IMR-90 (cell line): ENCODE results near the gene C17orf67. TPM values are rescaled to one million over a fixed set of nuclear protein-coding genes. Genes with fewer than 3 reads are reported as not detected.

ENCODE experiments used
- ATAC-seq: fragments of 200-7000 bp; cut with Tn5 transposase; 2 replicates; pipeline ENCODE4 v1.9.1; 2020; ENCODE audit warnings: low read depth, mild to moderate bottlenecking, moderate library complexity
- BruUV-seq: library from RNA; stranded (reverse); fragments of 400-500 nt; replicated peaks from 2 replicates; lab custom pipeline; 2021; lab: Mats Ljungman, UMichigan
- CTCF ChIA-PET: fragments of 300-600 bp; formaldehyde crosslinking; extraction: SDS; loops from one replicate; lab custom pipeline; 2021; ENCODE audit warnings: antibody characterized with exemption; lab: Yijun Ruan, JAX
- POLR2A ChIA-PET: fragments of 300-600 bp; sonication (Branson Sonifier 250); formaldehyde crosslinking; loops from one replicate; lab custom pipeline; 2022; ENCODE audit warnings: antibody characterized with exemption; ENCODE audit not compliant: unreplicated experiment; lab: Charles Lee
- DNase-seq: peaks from one replicate; pipeline ENCODE4 v3.0.0; 2013
- H2AFZ ChIP-seq: replicated peaks from 2 replicates; pipeline ENCODE3; 2013; ENCODE audit warnings: low read length, mild to moderate bottlenecking; ENCODE audit not compliant: poor library complexity
- H2AK5ac ChIP-seq: 2 replicates; pipeline ENCODE4 v1.6.1; 2013; ENCODE audit warnings: low read depth, low read length, inconsistent platforms
- H2AK9ac ChIP-seq: replicated peaks from 2 replicates; pipeline ENCODE3; 2013; ENCODE audit warnings: mild to moderate bottlenecking, low read depth, low read length, moderate library complexity; ENCODE audit not compliant: poor library complexity
- H2BK120ac ChIP-seq: 2 replicates; pipeline ENCODE4 v1.6.1; 2013; ENCODE audit warnings: low read depth, low read length, inconsistent platforms
- H2BK15ac ChIP-seq: 3 replicates; pipeline ENCODE4 v1.6.1; 2013; ENCODE audit warnings: low read depth, low read length, inconsistent platforms
- H2BK20ac ChIP-seq: 2 replicates; pipeline ENCODE4 v1.6.1; 2013; ENCODE audit warnings: low read depth, mild to moderate bottlenecking, inconsistent platforms, low read length, moderate library complexity
- H2BK5ac ChIP-seq: 2 replicates; pipeline ENCODE4 v1.6.1; 2013; ENCODE audit warnings: mild to moderate bottlenecking, low read depth, low read length, inconsistent platforms; ENCODE audit not compliant: poor library complexity, severe bottlenecking
- H3K14ac ChIP-seq: replicated peaks from 2 replicates; pipeline ENCODE4 v1.6.1; 2013; ENCODE audit warnings: low read depth, low read length, inconsistent platforms
- H3K18ac ChIP-seq: 2 replicates; pipeline ENCODE4 v1.6.1; 2013; ENCODE audit warnings: low read depth, low read length, control low read depth
- H3K23ac ChIP-seq: 2 replicates; pipeline ENCODE4 v1.6.1; 2013; ENCODE audit warnings: low read depth, low read length, inconsistent platforms
- H3K27ac ChIP-seq: 2 replicates; pipeline ENCODE4 v1.5.1; 2013; ENCODE audit warnings: mild to moderate bottlenecking, control low read depth, low read length; ENCODE audit not compliant: insufficient read depth
- H3K27me3 ChIP-seq: 2 replicates; pipeline ENCODE4 v1.6.1; 2013; ENCODE audit warnings: low read length; ENCODE audit not compliant: control insufficient read depth, insufficient read depth
- H3K36me3 ChIP-seq: 2 replicates; pipeline ENCODE4 v1.6.1; 2013; ENCODE audit warnings: low read length, mixed read lengths; ENCODE audit not compliant: control insufficient read depth, insufficient read depth
- H3K4ac ChIP-seq: 2 replicates; pipeline ENCODE4 v1.6.1; 2013; ENCODE audit warnings: low read depth, low read length, inconsistent platforms
- H3K4me1 ChIP-seq: 2 replicates; pipeline ENCODE4 v1.6.1; 2013; ENCODE audit warnings: low read length, mixed read lengths; ENCODE audit not compliant: control insufficient read depth, insufficient read depth
- H3K4me2 ChIP-seq: 2 replicates; pipeline ENCODE4 v1.6.1; 2013; ENCODE audit warnings: low read depth, mild to moderate bottlenecking, control low read depth, low read length, moderate library complexity
- H3K4me3 ChIP-seq: 2 replicates; pipeline ENCODE4 v1.5.1; 2013; ENCODE audit warnings: low read depth, mild to moderate bottlenecking, control low read depth, low read length, moderate library complexity; ENCODE audit not compliant: insufficient read depth
- H3K56ac ChIP-seq: 2 replicates; pipeline ENCODE4 v1.6.1; 2013; ENCODE audit warnings: low read length, inconsistent platforms; ENCODE audit not compliant: insufficient read depth; ENCODE audit errors: extremely low read depth
- H3K79me1 ChIP-seq, 2 experiments: 2 replicates each; pipeline ENCODE4 v1.6.1; 2013; ENCODE audit warnings: low read length in 2 of 2, inconsistent platforms in 1 of 2, low read depth in 1 of 2
- H3K9ac ChIP-seq: 2 replicates; pipeline ENCODE4 v1.6.1; 2013; ENCODE audit warnings: low read depth, low read length, control low read depth
- H3K9me1 ChIP-seq: 2 replicates; pipeline ENCODE4 v1.6.1; 2013; ENCODE audit warnings: low read length, inconsistent platforms; ENCODE audit not compliant: insufficient read depth
- H3K9me3 ChIP-seq: 2 replicates; pipeline ENCODE4 v1.6.1; 2013; ENCODE audit warnings: low read length; ENCODE audit not compliant: control insufficient read depth, insufficient read depth
- H4K20me1 ChIP-seq: 2 replicates; pipeline ENCODE4 v1.6.1; 2013; ENCODE audit warnings: low read length, inconsistent platforms; ENCODE audit not compliant: insufficient read depth
- H4K5ac ChIP-seq: 2 replicates; pipeline ENCODE4 v1.6.1; 2013; ENCODE audit warnings: mild to moderate bottlenecking, low read depth, low read length, control low read depth
- H4K8ac ChIP-seq, 2 experiments: 2 replicates each; pipeline ENCODE4 v1.6.1; 2013; ENCODE audit warnings: low read depth in 2 of 2, low read length in 2 of 2, control low read depth in 1 of 2, inconsistent platforms in 1 of 2
- H4K91ac ChIP-seq: 2 replicates; pipeline ENCODE4 v1.6.1; 2013; ENCODE audit warnings: low read depth, low read length, inconsistent platforms; ENCODE audit not compliant: insufficient read depth
- BHLHE40 ChIP-seq: fragments of 150-350 bp; IDR thresholded peaks from 2 replicates; pipeline ENCODE4 v1.6.1; 2016; ENCODE audit warnings: mild to moderate bottlenecking, low read depth, low read length
- CEBPB ChIP-seq: IDR thresholded peaks from 2 replicates; pipeline ENCODE4 v1.6.1; 2012; ENCODE audit warnings: low read depth, low read length, improper control_type of control experiment
- CHD1 ChIP-seq: IDR thresholded peaks from 2 replicates; pipeline ENCODE4 v1.6.1; 2012; ENCODE audit warnings: low read depth, low read length, improper control_type of control experiment
- FOS ChIP-seq: fragments of 150-350 bp; IDR thresholded peaks from 2 replicates; pipeline ENCODE4 v1.6.1; 2016; ENCODE audit warnings: low read depth, low read length
- MAFK ChIP-seq: IDR thresholded peaks from 2 replicates; pipeline ENCODE4 v1.6.1; 2012; ENCODE audit warnings: low read depth, low read length, improper control_type of control experiment
- MAZ ChIP-seq: IDR thresholded peaks from 2 replicates; pipeline ENCODE4 v1.6.1; 2012; ENCODE audit warnings: low read depth, mild to moderate bottlenecking, low read length, improper control_type of control experiment, moderate library complexity, borderline replicate concordance
- MXI1 ChIP-seq: IDR thresholded peaks from 2 replicates; pipeline ENCODE4 v1.6.1; 2012; ENCODE audit warnings: low read depth, mild to moderate bottlenecking, low read length, moderate library complexity, borderline replicate concordance
- NFE2L2 ChIP-seq: fragments of 150-350 bp; IDR thresholded peaks from 2 replicates; pipeline ENCODE4 v1.6.1; 2016; ENCODE audit warnings: low read depth, mild to moderate bottlenecking, low read length
- POLR2A ChIP-seq: IDR thresholded peaks from 2 replicates; pipeline ENCODE4 v1.6.1; 2012; ENCODE audit warnings: mild to moderate bottlenecking, low read depth, low read length
- RAD21 ChIP-seq: IDR thresholded peaks from 2 replicates; pipeline ENCODE4 v1.6.1; 2012; ENCODE audit warnings: low read length, improper control_type of control experiment
- RCOR1 ChIP-seq: IDR thresholded peaks from 2 replicates; pipeline ENCODE4 v1.6.1; 2012; ENCODE audit warnings: mild to moderate bottlenecking, low read length, improper control_type of control experiment; ENCODE audit not compliant: insufficient replicate concordance
- RFX5 ChIP-seq: IDR thresholded peaks from 2 replicates; pipeline ENCODE4 v1.8.0; 2012; ENCODE audit warnings: low read depth, mild to moderate bottlenecking, low read length, moderate library complexity
- SMC3 ChIP-seq: fragments of 150-350 bp; IDR thresholded peaks from 2 replicates; pipeline ENCODE4 v1.6.1; 2016; ENCODE audit warnings: low read depth, mild to moderate bottlenecking, antibody characterized with exemption, low read length, moderate library complexity
- WGBS, 2 experiments: methylation state at CpG; one replicate each; pipeline versions ENCODE4 v1.1.5 to v1.1.7; 2013; ENCODE audit warnings: missing lambda C conversion rate in 2 of 2; ENCODE audit not compliant: insufficient read length in 1 of 2; ENCODE audit errors: extremely low coverage in 2 of 2; 5-methylcytosine and 5-hydroxymethylcytosine counted together
- dilution Hi-C: fragments of 300-500 bp; cut with HindIII; formaldehyde crosslinking; loops from one replicate; pipeline ENCODE4 v1.14.3; 2018; ENCODE audit warnings: low sequenced_read_pairs; ENCODE audit not compliant: unreplicated experiment
- in situ Hi-C: fragments of 300-500 bp; cut with MboI; formaldehyde crosslinking; loops from 3 replicates; pipeline ENCODE4 v1.14.3; 2019; ENCODE audit warnings: low sequenced_read_pairs, inconsistent platforms, mixed read lengths
- intact Hi-C: fragments of 100-400 bp; cut with micrococcal nuclease; formaldehyde crosslinking; loops from 2 replicates; pipeline ENCODE4 v1.10.0; 2022
- polyA plus RNA-seq, 3 experiments: library from polyadenylated mRNA; depleted of rRNA; stranded (reverse); fragments of >200 nt; gene quantifications; 2 replicates each; pipeline ENCODE4 v1.2.3, GENCODE V29; 2012; ENCODE audit warnings: low replicate concordance in 1 of 3
- total RNA-seq: library from RNA; depleted of rRNA; stranded (reverse); fragments of >200 nt; gene quantifications from 2 replicates; pipeline ENCODE4 v1.2.3, GENCODE V29; 2012
- TF ChIP-seq, protein P1 (sequence below): conservative IDR thresholded peaks from 2 replicates; pipeline ENCODE4 v1.5.1; 2012; ENCODE audit warnings: mild to moderate bottlenecking, low read depth, low read length, improper control_type of control experiment
- TF ChIP-seq, protein P2 (sequence below): fragments of 150-350 bp; IDR thresholded peaks from 2 replicates; pipeline ENCODE4 v1.6.1; 2016; ENCODE audit warnings: low read depth, mild to moderate bottlenecking, low read length, moderate library complexity, borderline replicate concordance
- TF ChIP-seq, protein P3 (sequence below): fragments of 150-350 bp; IDR thresholded peaks from 2 replicates; pipeline ENCODE4 v1.6.1; 2017; ENCODE audit warnings: mild to moderate bottlenecking, antibody characterized with exemption, low read length, low read depth

Gene C17orf67
- total and polyA plus RNA-seq, 2 of the 4 experiments (the other 2 are of a cell fraction): 0.18 to 1.1 TPM

DNA sequence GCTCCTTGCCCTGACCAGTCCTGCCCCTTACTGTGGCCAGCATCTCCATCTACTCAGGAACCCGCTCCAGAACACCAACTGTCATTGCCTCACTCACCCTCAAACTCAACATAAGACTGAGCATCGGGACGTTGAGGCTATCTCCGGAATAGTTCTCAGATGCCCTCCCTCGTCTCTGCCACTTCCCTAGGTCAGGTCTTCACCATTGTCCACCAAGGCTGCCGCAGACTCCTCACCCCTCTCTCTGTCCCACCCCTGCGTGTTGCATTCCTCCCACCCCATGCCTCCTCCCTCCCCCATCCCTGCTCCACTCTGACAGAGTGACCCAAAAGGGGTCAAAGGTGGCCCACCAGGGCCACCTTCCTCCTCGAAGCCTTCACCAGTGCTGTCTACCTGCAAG, 37.2 kb downstream of the C17orf67 start:
- WGBS, 2 experiments: 89% methylated on average over 4 of the region's 8 CpGs; no CpG with 5 or more reads in 1 of the 2 experiments
- no peak overlapping the region for H3K4me3 ChIP-seq
- H3K4me2 ChIP-seq: no peak overlapping the region
- H3K4me1 ChIP-seq: no peaks in the 10 kb centered on the region; the same call in 1 of the 2 replicates
- ChIA-PET CTCF (no interaction called here), POLR2A (no interaction called here)
- H2AFZ ChIP-seq: no peak overlapping the region
- H2BK5ac ChIP-seq: no peak overlapping the region
- TF ChIP-seq CHD1: no peak
- no peak for TF ChIP-seq RAD21
- TF ChIP-seq MXI1: no peak
- no peak for TF ChIP-seq POLR2A
- TF ChIP-seq, protein P1, sequence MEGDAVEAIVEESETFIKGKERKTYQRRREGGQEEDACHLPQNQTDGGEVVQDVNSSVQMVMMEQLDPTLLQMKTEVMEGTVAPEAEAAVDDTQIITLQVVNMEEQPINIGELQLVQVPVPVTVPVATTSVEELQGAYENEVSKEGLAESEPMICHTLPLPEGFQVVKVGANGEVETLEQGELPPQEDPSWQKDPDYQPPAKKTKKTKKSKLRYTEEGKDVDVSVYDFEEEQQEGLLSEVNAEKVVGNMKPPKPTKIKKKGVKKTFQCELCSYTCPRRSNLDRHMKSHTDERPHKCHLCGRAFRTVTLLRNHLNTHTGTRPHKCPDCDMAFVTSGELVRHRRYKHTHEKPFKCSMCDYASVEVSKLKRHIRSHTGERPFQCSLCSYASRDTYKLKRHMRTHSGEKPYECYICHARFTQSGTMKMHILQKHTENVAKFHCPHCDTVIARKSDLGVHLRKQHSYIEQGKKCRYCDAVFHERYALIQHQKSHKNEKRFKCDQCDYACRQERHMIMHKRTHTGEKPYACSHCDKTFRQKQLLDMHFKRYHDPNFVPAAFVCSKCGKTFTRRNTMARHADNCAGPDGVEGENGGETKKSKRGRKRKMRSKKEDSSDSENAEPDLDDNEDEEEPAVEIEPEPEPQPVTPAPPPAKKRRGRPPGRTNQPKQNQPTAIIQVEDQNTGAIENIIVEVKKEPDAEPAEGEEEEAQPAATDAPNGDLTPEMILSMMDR: no peak
- TF ChIP-seq, protein P2, sequence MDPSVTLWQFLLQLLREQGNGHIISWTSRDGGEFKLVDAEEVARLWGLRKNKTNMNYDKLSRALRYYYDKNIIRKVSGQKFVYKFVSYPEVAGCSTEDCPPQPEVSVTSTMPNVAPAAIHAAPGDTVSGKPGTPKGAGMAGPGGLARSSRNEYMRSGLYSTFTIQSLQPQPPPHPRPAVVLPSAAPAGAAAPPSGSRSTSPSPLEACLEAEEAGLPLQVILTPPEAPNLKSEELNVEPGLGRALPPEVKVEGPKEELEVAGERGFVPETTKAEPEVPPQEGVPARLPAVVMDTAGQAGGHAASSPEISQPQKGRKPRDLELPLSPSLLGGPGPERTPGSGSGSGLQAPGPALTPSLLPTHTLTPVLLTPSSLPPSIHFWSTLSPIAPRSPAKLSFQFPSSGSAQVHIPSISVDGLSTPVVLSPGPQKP: no peak
- no peak for TF ChIP-seq FOS
- no peak for TF ChIP-seq SMC3
- TF ChIP-seq, protein P3, sequence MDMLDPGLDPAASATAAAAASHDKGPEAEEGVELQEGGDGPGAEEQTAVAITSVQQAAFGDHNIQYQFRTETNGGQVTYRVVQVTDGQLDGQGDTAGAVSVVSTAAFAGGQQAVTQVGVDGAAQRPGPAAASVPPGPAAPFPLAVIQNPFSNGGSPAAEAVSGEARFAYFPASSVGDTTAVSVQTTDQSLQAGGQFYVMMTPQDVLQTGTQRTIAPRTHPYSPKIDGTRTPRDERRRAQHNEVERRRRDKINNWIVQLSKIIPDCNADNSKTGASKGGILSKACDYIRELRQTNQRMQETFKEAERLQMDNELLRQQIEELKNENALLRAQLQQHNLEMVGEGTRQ: no peak
- no peak for TF ChIP-seq CEBPB
- TF ChIP-seq NFE2L2: no peak
- no peak for TF ChIP-seq BHLHE40
- no peak for TF ChIP-seq RFX5
- no peak for TF ChIP-seq MAFK
- TF ChIP-seq RCOR1: no peak
- no peak for TF ChIP-seq MAZ
- no peak for ATAC-seq
- in situ Hi-C loops: no loop called here
- 0 out of 2 replicates have a peak overlapping the region, but pooled peaks have one; percentile 30 for H2AK5ac ChIP-seq
- no peak overlapping the region for H2BK20ac ChIP-seq
- no peak for DNase-seq
- H3K27me3 ChIP-seq: peaks cover 3% of the 10 kb centered on the region; the same call in 1 of the 2 replicates
- H4K91ac ChIP-seq: no peak overlapping the region
- BruUV-seq: no TSS peak
- H3K23ac ChIP-seq: no peak overlapping the region
- dilution Hi-C loops: no loop called here
- H3K4ac ChIP-seq: no peak overlapping the region
- H3K18ac ChIP-seq: no peak overlapping the region
- H3K79me1 ChIP-seq: no peaks in the 10 kb centered on the region
- H3K9ac ChIP-seq: no peak overlapping the region
- H3K14ac ChIP-seq: no peak overlapping the region; the same call in 1 of the 2 replicates
- H3K56ac ChIP-seq: no peak overlapping the region
- no peak overlapping the region for H3K27ac ChIP-seq
- H2BK120ac ChIP-seq: no peak overlapping the region
- no peak overlapping the region for H4K8ac ChIP-seq
- no peaks in the 10 kb centered on the region; the same call in 1 of the 2 replicates for H3K9me1 ChIP-seq
- no peak overlapping the region for H2BK15ac ChIP-seq
- no peaks in the 10 kb centered on the region for H4K20me1 ChIP-seq
- intact Hi-C loops: no loop called here
- H4K5ac ChIP-seq: no peak overlapping the region
- H2AK9ac ChIP-seq: no peak overlapping the region
- no peaks in the 10 kb centered on the region for H3K9me3 ChIP-seq
- H3K36me3 ChIP-seq: no peaks in the 10 kb centered on the region
